MCF 10A (cell line): ENCODE results near the gene BICD2. TPM values are rescaled to one million over a fixed set of nuclear protein-coding genes. Genes with fewer than 3 reads are reported as not detected.

Experiments used
- BruUV-seq: library from RNA; stranded (reverse); fragments of 400-500 nt; replicated peaks from 2 replicates; lab custom pipeline; 2021; lab: Mats Ljungman, UMichigan
- CTCF ChIA-PET: fragments of 300-600 bp; sonication (Branson Sonifier 250); formaldehyde crosslinking; extraction: SDS; loops from one replicate; lab custom pipeline; 2021; ENCODE audit warnings: antibody characterized with exemption, inconsistent platforms; lab: Yijun Ruan, JAX
- POLR2A ChIA-PET: fragments of 300-600, 350-650 bp; sonication (Branson Sonifier 250); formaldehyde crosslinking; extraction: SDS; loops from one replicate; lab custom pipeline; 2020; ENCODE audit warnings: antibody characterized with exemption, inconsistent platforms; lab: Yijun Ruan, JAX
- DNase-seq: peaks from one replicate; pipeline ENCODE4 v3.0.0-alpha.2; 2018; ENCODE audit not compliant: unreplicated experiment
- H3K27ac Mint-ChIP-seq: one replicate; pipeline ENCODE4 v1.8.0; 2022; ENCODE audit warnings: mild to moderate bottlenecking, low read depth, mixed read lengths; ENCODE audit not compliant: unreplicated experiment
- H3K27me3 Mint-ChIP-seq: one replicate; pipeline ENCODE4 v1.8.0; 2022; ENCODE audit warnings: mixed read lengths; ENCODE audit not compliant: insufficient read depth, unreplicated experiment
- H3K36me3 Mint-ChIP-seq: one replicate; pipeline ENCODE4 v1.8.0; 2022; ENCODE audit warnings: mild to moderate bottlenecking, moderate library complexity, mixed read lengths; ENCODE audit not compliant: insufficient read depth, unreplicated experiment
- H3K4me1 Mint-ChIP-seq: one replicate; pipeline ENCODE4 v1.8.0; 2022; ENCODE audit warnings: mixed read lengths; ENCODE audit not compliant: insufficient read depth, unreplicated experiment
- H3K4me3 Mint-ChIP-seq: one replicate; pipeline ENCODE4 v1.8.0; 2022; ENCODE audit warnings: mild to moderate bottlenecking, moderate library complexity, mixed read lengths; ENCODE audit not compliant: unreplicated experiment
- H3K9me3 Mint-ChIP-seq: one replicate; pipeline ENCODE4 v1.8.0; 2022; ENCODE audit warnings: mixed read lengths; ENCODE audit not compliant: unreplicated experiment
- CTCF ChIP-seq: fragments of 200-600 bp; IDR thresholded peaks from one replicate; pipeline ENCODE4 v1.8.0; 2022; ENCODE audit warnings: antibody characterized with exemption, mild to moderate bottlenecking; ENCODE audit not compliant: unreplicated experiment
- intact Hi-C: fragments of 100-400 bp; cut with micrococcal nuclease; formaldehyde crosslinking; loops from 2 replicates; pipeline ENCODE4 v1.14.1; 2022
- total RNA-seq: library from RNA; stranded (reverse); gene quantifications from 2 replicates; pipeline ENCODE4 v1.2.3, GENCODE V29; 2022

Gene BICD2
- total RNA-seq, 1 experiment from 2014 or later = 23.5 TPM

- peak overlapping the region; percentile 18 for H3K27ac Mint-ChIP-seq
- intact Hi-C loops = no loop called here
- BruUV-seq = no TSS peak
- CTCF ChIA-PET = interaction anchor here (0.8 to 1.3 kb wide), 2 partner anchors 11 to 31 kb away, joined by 3 to 4 read pairs; no protein-coding TSS in a partner anchor
- DNase-seq = peak; percentile 50
- H3K36me3 Mint-ChIP-seq = peaks cover 8% of the 10 kb centered on the region
- TF ChIP-seq CTCF = no peak
- H3K4me3 Mint-ChIP-seq = no peak overlapping the region
- POLR2A ChIA-PET = interaction anchor here (1.2 kb wide), 1 partner anchor 30 kb away, joined by 3 read pairs; no protein-coding TSS in a partner anchor
- H3K4me1 Mint-ChIP-seq = peaks cover 17% of the 10 kb centered on the region
- peaks cover 3% of the 10 kb centered on the region for H3K9me3 Mint-ChIP-seq
- H3K27me3 Mint-ChIP-seq = no peaks in the 10 kb centered on the region
These were observed 17.0 kb downstream of the BICD2 start for GRCh38 chr9:92747459-92748232.

GRCh38 chr9:92746567-92747458, 17.8 kb downstream of the BICD2 start:
- Mint-ChIP-seq H3K27ac (no peak overlapping the region), H3K9me3 (peaks cover 6% of the 10 kb centered on the region), H3K36me3 (peaks cover 6% of the 10 kb centered on the region), H3K27me3 (no peaks in the 10 kb centered on the region), H3K4me1 (peaks cover 20% of the 10 kb centered on the region), H3K4me3 (no peak overlapping the region)
- DNase-seq = no peak
- intact Hi-C loops = no loop called here
- BruUV-seq = no TSS peak
- TF ChIP-seq CTCF = no peak
- ChIA-PET CTCF (interaction anchor here (1.3 kb wide), 1 partner anchor 12 kb away, joined by 3 read pairs; no protein-coding TSS in a partner anchor), POLR2A (no interaction called here)

GRCh38 chr9:92745881-92746280, 18.8 kb downstream of the BICD2 start:
- no peak for TF ChIP-seq CTCF
- peaks cover 23% of the 10 kb centered on the region for H3K4me1 Mint-ChIP-seq
- intact Hi-C loops = no loop called here
- no peak overlapping the region for H3K27ac Mint-ChIP-seq
- no peaks in the 10 kb centered on the region for H3K27me3 Mint-ChIP-seq
- H3K9me3 Mint-ChIP-seq = peaks cover 6% of the 10 kb centered on the region
- CTCF ChIA-PET = no interaction called here
- DNase-seq = no peak
- POLR2A ChIA-PET = interaction anchor here (0.6 kb wide), 1 partner anchor 69 kb away, joined by 3 read pairs; no protein-coding TSS in a partner anchor
- no peak overlapping the region for H3K4me3 Mint-ChIP-seq
- no TSS peak for BruUV-seq
- peaks cover 6% of the 10 kb centered on the region for H3K36me3 Mint-ChIP-seq

GRCh38 chr9:92745331-92745730, 19.3 kb downstream of the BICD2 start:
- ChIA-PET POLR2A (interaction anchor here (1.7 kb wide), 1 partner anchor 12 kb away, joined by 7 read pairs; no protein-coding TSS in a partner anchor), CTCF (interaction anchor here (0.6 to 0.7 kb wide), 2 partner anchors 33 to 182 kb away, joined by 3 read pairs; no protein-coding TSS in a partner anchor)
- DNase-seq = no peak
- no peaks in the 10 kb centered on the region for H3K27me3 Mint-ChIP-seq
- H3K36me3 Mint-ChIP-seq = peaks cover 6% of the 10 kb centered on the region
- H3K4me1 Mint-ChIP-seq = peaks cover 29% of the 10 kb centered on the region
- no peak overlapping the region for H3K27ac Mint-ChIP-seq
- no TSS peak for BruUV-seq
- TF ChIP-seq CTCF = no peak
- intact Hi-C loops = no loop called here
- no peak overlapping the region for H3K4me3 Mint-ChIP-seq
- H3K9me3 Mint-ChIP-seq = peaks cover 6% of the 10 kb centered on the region
